Testis (tissue), 3 donors: ENCODE measurements around the gene RFLNA. TPM values are rescaled to one million over a fixed set of nuclear protein-coding genes. Genes with fewer than 3 reads are reported as not detected.

Experiments used
- DNase-seq: peaks from one replicate; pipeline ENCODE4 v3.0.0-alpha.2; 2019
- H3K27ac ChIP-seq, 2 donors: fragments of 200-600 bp; sonication (generic); one replicate each; pipeline ENCODE4 v1.5.1; 2019
- H3K27me3 ChIP-seq: fragments of 200-600 bp; sonication (generic); one replicate; pipeline ENCODE4 v1.5.1; 2019
- H3K36me3 ChIP-seq: fragments of 200-600 bp; sonication (generic); one replicate; pipeline ENCODE4 v1.5.1; 2017; ENCODE audit warnings: low read depth; ENCODE audit errors: missing control alignments
- H3K4me1 ChIP-seq: fragments of 200-600 bp; sonication (generic); one replicate; pipeline ENCODE4 v1.5.1; 2019
- H3K4me3 ChIP-seq, 2 donors: fragments of 200-600 bp; sonication (generic); one replicate each; pipeline ENCODE4 v1.5.1; 2017 to 2019
- H3K9me3 ChIP-seq: fragments of 200-600 bp; sonication (generic); one replicate; pipeline ENCODE4 v1.5.1; 2017
- CTCF ChIP-seq, 3 experiments: fragments of 450-650 bp in 2 of 3; fragments of 200-600 bp in 1 of 3; sonication (generic) in 1 of 3; IDR thresholded peaks; one replicate each; pipeline ENCODE4 v1.5.1; 2016 to 2019; ENCODE audit warnings: antibody characterized with exemption in 3 of 3, mild to moderate bottlenecking in 2 of 3, moderate library complexity in 1 of 3
- POLR2A ChIP-seq: fragments of 450-650 bp; IDR thresholded peaks from one replicate; pipeline ENCODE4 v1.6.1; 2017; ENCODE audit warnings: antibody characterized with exemption, mild to moderate bottlenecking, moderate library complexity
- WGBS, 2 donors: methylation state at CpG; one replicate each; pipeline ENCODE4 v1.1.5; 2018; 5-methylcytosine and 5-hydroxymethylcytosine counted together
- intact Hi-C: fragments of 100-400 bp; cut with DNase I; formaldehyde crosslinking; loops from one replicate; pipeline ENCODE4 v1.15.1; 2023; ENCODE audit warnings: low total_unique reads
- polyA plus RNA-seq: library from polyadenylated mRNA; stranded (reverse); fragments of 350-450 nt; fragmentation: Illumina TruSeq; extraction: RNeasy Lipid Tissue Mini Kit (QIAGEN cat#74804); gene quantifications from one replicate; pipeline ENCODE4 v1.2.3, GENCODE V29; 2014; ENCODE audit warnings: low read depth, low replicate concordance; ENCODE audit not compliant: insufficient read depth
- total RNA-seq, 2 donors: library from RNA; depleted of rRNA; stranded (reverse); fragments of >200 nt; gene quantifications; one replicate each; pipeline ENCODE4 v1.2.3, GENCODE V29; 2016

The RFLNA gene
- total and polyA plus RNA-seq, 3 donors from 2014 or later = 0.31 to 0.80 (median 0.68) TPM

GRCh38 chr12:124301084-124301654 lies 6.3 kb downstream of the RFLNA start:
- H3K27me3 ChIP-seq = no peaks in the 10 kb centered on the region
- no peak for TF ChIP-seq POLR2A
- TF ChIP-seq CTCF (IDR thresholded peaks at IDR 0.05) = no peak
- DNase-seq = no peak
- 86 to 94% methylated on average over 9 to 14 of the region's 14 CpGs for WGBS, 2 donors
- H3K4me1 ChIP-seq = no peaks in the 10 kb centered on the region
- H3K4me3 ChIP-seq = no peak overlapping the region
- no peaks in the 10 kb centered on the region for H3K36me3 ChIP-seq
- no peaks in the 10 kb centered on the region for H3K9me3 ChIP-seq
- no peak overlapping the region for H3K27ac ChIP-seq
- intact Hi-C loops = no loop called here

- H3K27ac ChIP-seq = no peak overlapping the region
- H3K27me3 ChIP-seq = no peaks in the 10 kb centered on the region
- H3K9me3 ChIP-seq = no peaks in the 10 kb centered on the region
- intact Hi-C loops = no loop called here
- no peaks in the 10 kb centered on the region for H3K36me3 ChIP-seq
- no peaks in the 10 kb centered on the region for H3K4me1 ChIP-seq
- no peak for DNase-seq
- 93 to 94% methylated on average over 14 to 18 of the region's 18 CpGs for WGBS, 2 donors
- TF ChIP-seq CTCF (IDR thresholded peaks at IDR 0.05) (no peak), POLR2A (no peak)
- H3K4me3 ChIP-seq = no peak overlapping the region
Measured at GRCh38 chr12:124302241-124302806, 7.4 kb downstream of the RFLNA start.

GRCh38 chr12:124302807-124303578 lies 8.1 kb downstream of the RFLNA start:
- no peak for DNase-seq
- Histone ChIP-seq H3K9me3 (no peaks in the 10 kb centered on the region), H3K4me1 (no peaks in the 10 kb centered on the region), H3K27ac (no peak overlapping the region), H3K27me3 (no peaks in the 10 kb centered on the region), H3K4me3 (no peak overlapping the region), H3K36me3 (no peaks in the 10 kb centered on the region)
- intact Hi-C loops = no loop called here
- TF ChIP-seq CTCF (IDR thresholded peaks at IDR 0.05) (no peak), POLR2A (no peak)
- 73 to 81% methylated on average over 2 to 27 of the region's 27 CpGs for WGBS, 2 donors

GRCh38 chr12:124303579-124304313 lies 8.9 kb downstream of the RFLNA start:
- Histone ChIP-seq H3K36me3 (no peaks in the 10 kb centered on the region), H3K4me1 (no peaks in the 10 kb centered on the region), H3K27ac (no peak overlapping the region), H3K27me3 (no peaks in the 10 kb centered on the region), H3K9me3 (no peaks in the 10 kb centered on the region), H3K4me3 (no peak overlapping the region)
- WGBS, 2 donors = 93 to 95% methylated on average over 10 to 38 of the region's 38 CpGs
- DNase-seq = no peak
- intact Hi-C loops = no loop called here
- TF ChIP-seq POLR2A (no peak), CTCF (IDR thresholded peaks at IDR 0.05) (no peak)
